Right ventricle myocardium superior (tissue), 1 donor: ENCODE data around the gene NCAPD3. TPM values are rescaled to one million over a fixed set of nuclear protein-coding genes. Genes with fewer than 3 reads are reported as not detected.
"Not testable (repeated sequence)": the region's sequence is repeated elsewhere in the genome, so short reads cannot be mapped to it uniquely, and the experiment has no call there.

ENCODE experiments used
- ATAC-seq: fragments of 200-7000 bp; cut with Tn5 transposase; one replicate; pipeline ENCODE4 v1.9.1; 2020; ENCODE audit warnings: mild to moderate bottlenecking; ENCODE audit not compliant: poor library complexity
- DNase-seq: peaks from one replicate; pipeline ENCODE4 v3.0.0-alpha.2; 2020
- intact Hi-C: fragments of 100-400 bp; cut with DNase I; formaldehyde crosslinking; loops from one replicate; pipeline ENCODE4 v1.11.2; 2022
- total RNA-seq: library from RNA; stranded (reverse); fragmentation: NEBNext Ultra II Directional; extraction: Animal tissue kit (Norgen Biotek cat#: 25700); gene quantifications from one replicate; pipeline ENCODE4 v1.2.1, GENCODE V29; 2021
- donor health status: DM: no; HTN: yes; CAD: no; lungs with severe emphysema.

NCAPD3 gene
- total RNA-seq, 1 donor from 2014 or later, result 11.1 TPM

- intact Hi-C loops, result no loop called here
- no peak for ATAC-seq
- no peak for DNase-seq
Measured at GRCh38 chr11:134233729-134234179, 10.0 kb upstream of the NCAPD3 start.

- intact Hi-C loops, result no loop called here
- no peak for DNase-seq
- ATAC-seq, result no peak
Measured at GRCh38 chr11:134231958-134232659, 8.3 kb upstream of the NCAPD3 start.

- no peak for DNase-seq
- intact Hi-C loops, result no loop called here
- ATAC-seq, result no peak
Measured at GRCh38 chr11:134230339-134230738, 6.6 kb upstream of the NCAPD3 start.

- intact Hi-C loops, result no loop called here
Measured at GRCh38 chr11:134229126-134229790, 5.5 kb upstream of the NCAPD3 start.

GRCh38 chr11:134228625-134229024, 4.9 kb upstream of the NCAPD3 start:
- intact Hi-C loops, result no loop called here
- ATAC-seq (no peak), DNase-seq (no peak)

More at GRCh38 chr11:134229126-134229790, 5.5 kb upstream of the NCAPD3 start:
- DNase-seq (no peak), ATAC-seq (no peak)

GRCh38 chr11:134226806-134227325, 3.1 kb upstream of the NCAPD3 start:
- ATAC-seq, result no peak
- DNase-seq, result no peak
- intact Hi-C loops, result no loop called here

- DNase-seq (peak; percentile 84), ATAC-seq (peak; percentile 45)
- intact Hi-C loops, result no loop called here
Measured at GRCh38 chr11:134224710-134225664, 1.2 kb upstream of the NCAPD3 start.

- intact Hi-C loops, result no loop called here
- DNase-seq (no peak), ATAC-seq (no peak)
Measured at GRCh38 chr11:134223121-134223520, 646 bp downstream of the NCAPD3 start.

- intact Hi-C loops, result no loop called here
- DNase-seq (no peak), ATAC-seq (no peak)
Measured at GRCh38 chr11:134216816-134217215, 7.0 kb downstream of the NCAPD3 start.

GRCh38 chr11:134215836-134216235, 7.9 kb downstream of the NCAPD3 start:
- intact Hi-C loops, result no loop called here
- ATAC-seq, result no peak

GRCh38 chr11:134207538-134208239, 16.1 kb downstream of the NCAPD3 start:
- intact Hi-C loops, result no loop called here
- ATAC-seq, result no peak
- DNase-seq, result peak; percentile 50

More at GRCh38 chr11:134215836-134216235, 7.9 kb downstream of the NCAPD3 start:
- no peak for DNase-seq

- DNase-seq (no peak), ATAC-seq (no peak)
- intact Hi-C loops, result no loop called here
Measured at GRCh38 chr11:134206185-134206584, 17.6 kb downstream of the NCAPD3 start.

GRCh38 chr11:134205729-134206128, 18.0 kb downstream of the NCAPD3 start:
- no peak for ATAC-seq
- DNase-seq, result no peak
- intact Hi-C loops, result no loop called here

- intact Hi-C loops, result no loop called here
- ATAC-seq, result no peak
- no peak for DNase-seq
Measured at GRCh38 chr11:134202661-134203060, 21.1 kb downstream of the NCAPD3 start.

GRCh38 chr11:134200688-134201087, 23.1 kb downstream of the NCAPD3 start:
- intact Hi-C loops, result no loop called here
- DNase-seq, result no peak
- no peak for ATAC-seq

GRCh38 chr11:134199531-134199930, 24.2 kb downstream of the NCAPD3 start:
- intact Hi-C loops, result no loop called here
- no peak for DNase-seq

GRCh38 chr11:134196756-134197155, 27.0 kb downstream of the NCAPD3 start:
- ATAC-seq (no peak), DNase-seq (no peak)
- intact Hi-C loops, result no loop called here

More at GRCh38 chr11:134199531-134199930, 24.2 kb downstream of the NCAPD3 start:
- ATAC-seq, result no peak

- intact Hi-C loops, ATAC-seq, DNase-seq: not testable (repeated sequence)
Measured at GRCh38 chr11:134188092-134188491, 35.7 kb downstream of the NCAPD3 start.
